ENCODE data around the gene ZPR1.

DNA sequence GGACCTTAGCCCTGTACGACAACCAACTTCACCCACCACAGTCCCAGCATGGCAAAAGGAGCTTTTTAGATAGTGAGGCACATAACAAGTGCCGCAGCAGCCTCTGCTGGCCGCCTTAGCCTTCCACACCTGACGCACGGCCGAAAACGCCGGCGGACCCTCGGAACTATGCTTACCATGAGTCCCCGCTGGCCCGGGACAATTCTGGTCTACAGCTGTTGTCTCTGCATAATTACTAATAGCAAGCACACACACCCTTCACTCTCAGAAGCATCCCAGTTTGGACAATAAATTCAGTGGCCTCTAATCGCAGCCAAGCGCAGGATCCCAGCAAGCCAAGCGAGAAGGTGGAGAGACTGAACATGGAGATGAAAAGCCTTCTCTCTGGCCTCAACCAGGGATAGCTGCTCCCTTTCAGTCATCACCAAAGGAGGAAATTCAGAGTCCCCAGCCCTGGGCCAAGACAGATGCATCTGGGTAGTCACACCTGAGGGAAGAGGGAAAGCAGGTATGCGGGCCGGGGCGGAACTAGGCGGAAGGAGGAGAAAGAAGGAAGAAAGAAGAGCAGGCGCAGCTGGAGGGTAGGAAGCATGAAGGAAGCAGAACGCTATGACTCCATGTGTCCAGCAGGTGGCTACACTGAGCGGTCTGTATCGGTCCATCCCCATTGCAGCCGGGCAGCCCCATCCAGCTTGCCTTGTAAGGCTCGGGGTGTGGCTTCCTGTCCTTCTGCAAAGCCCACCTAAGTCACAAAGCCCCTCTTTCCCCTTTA lies 55.4 kb downstream of the ZPR1 start:
- TF ChIP-seq, protein P1, sequence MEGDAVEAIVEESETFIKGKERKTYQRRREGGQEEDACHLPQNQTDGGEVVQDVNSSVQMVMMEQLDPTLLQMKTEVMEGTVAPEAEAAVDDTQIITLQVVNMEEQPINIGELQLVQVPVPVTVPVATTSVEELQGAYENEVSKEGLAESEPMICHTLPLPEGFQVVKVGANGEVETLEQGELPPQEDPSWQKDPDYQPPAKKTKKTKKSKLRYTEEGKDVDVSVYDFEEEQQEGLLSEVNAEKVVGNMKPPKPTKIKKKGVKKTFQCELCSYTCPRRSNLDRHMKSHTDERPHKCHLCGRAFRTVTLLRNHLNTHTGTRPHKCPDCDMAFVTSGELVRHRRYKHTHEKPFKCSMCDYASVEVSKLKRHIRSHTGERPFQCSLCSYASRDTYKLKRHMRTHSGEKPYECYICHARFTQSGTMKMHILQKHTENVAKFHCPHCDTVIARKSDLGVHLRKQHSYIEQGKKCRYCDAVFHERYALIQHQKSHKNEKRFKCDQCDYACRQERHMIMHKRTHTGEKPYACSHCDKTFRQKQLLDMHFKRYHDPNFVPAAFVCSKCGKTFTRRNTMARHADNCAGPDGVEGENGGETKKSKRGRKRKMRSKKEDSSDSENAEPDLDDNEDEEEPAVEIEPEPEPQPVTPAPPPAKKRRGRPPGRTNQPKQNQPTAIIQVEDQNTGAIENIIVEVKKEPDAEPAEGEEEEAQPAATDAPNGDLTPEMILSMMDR (conservative IDR thresholded peaks at IDR 0.05; ENCODE audit: low read depth, low read length) = peak; percentile 84
- TF ChIP-seq EZH2 (IDR thresholded peaks at IDR 0.05; ENCODE audit: low read length, unreplicated experiment) (no peak), EZH2phosphoT487 (IDR thresholded peaks at IDR 0.05; ENCODE audit: borderline replicate concordance, low read length) (no peak)

Data from PC-3 (cell line).